HepG2 (cell line): Measurements from ENCODE around the gene QPCT.

Experiments used
- BCL6 ChIP-seq: IDR thresholded peaks from 2 replicates; pipeline ENCODE4 v1.6.1; 2016; ENCODE audit warnings: missing genetic modification reagents, missing compliant biosample characterization
- EED ChIP-seq: sonication (generic); formaldehyde crosslinking; IDR thresholded peaks from 2 replicates; pipeline ENCODE4 v1.5.0; 2020; ENCODE audit warnings: mild to moderate bottlenecking, missing genetic modification reagents
- JDP2 ChIP-seq: sonication (generic); formaldehyde crosslinking; IDR thresholded peaks from 2 replicates; pipeline ENCODE4 v1.8.1; 2022; ENCODE audit warnings: missing genetic modification reagents, borderline replicate concordance
- MTA1 ChIP-seq: sonication (generic); formaldehyde crosslinking; IDR thresholded peaks from 2 replicates; pipeline ENCODE4 v1.4.0; 2020; ENCODE audit warnings: missing genetic modification reagents, mild to moderate bottlenecking, borderline replicate concordance
- NFATC3 ChIP-seq: sonication (generic); formaldehyde crosslinking; IDR thresholded peaks from 2 replicates; pipeline ENCODE4 v1.5.1; 2020; ENCODE audit warnings: mild to moderate bottlenecking, missing genetic modification reagents
- NR2F2 ChIP-seq: IDR thresholded peaks from 2 replicates; pipeline ENCODE4 v1.6.1; 2012; ENCODE audit warnings: low read depth, inconsistent platforms, borderline replicate concordance
- PHF21A ChIP-seq: sonication (generic); formaldehyde crosslinking; IDR thresholded peaks from 2 replicates; pipeline ENCODE4 v1.5.0; 2020; ENCODE audit warnings: mild to moderate bottlenecking, missing genetic modification reagents
- POLR2AphosphoS5 ChIP-seq: IDR thresholded peaks from 2 replicates; pipeline ENCODE4 v1.6.1; 2012; ENCODE audit warnings: low read depth, low read length
- SRSF1 ChIP-seq: fragments of 200-400 bp; formaldehyde crosslinking; optimal IDR thresholded peaks from 2 replicates; pipeline ENCODE3; 2017; ENCODE audit warnings: mild to moderate bottlenecking, low read depth, low read length, moderate library complexity
- TF ChIP-seq, protein P1 (sequence below): sonication (generic); formaldehyde crosslinking; IDR thresholded peaks from 2 replicates; pipeline ENCODE4 v1.5.0; 2020; ENCODE audit warnings: mild to moderate bottlenecking, missing genetic modification reagents, moderate library complexity
- TF ChIP-seq, protein P2 (sequence below): sonication (generic); formaldehyde crosslinking; IDR thresholded peaks from 2 replicates; pipeline ENCODE4 v1.4.0; 2020; ENCODE audit warnings: missing genetic modification reagents

DNA sequence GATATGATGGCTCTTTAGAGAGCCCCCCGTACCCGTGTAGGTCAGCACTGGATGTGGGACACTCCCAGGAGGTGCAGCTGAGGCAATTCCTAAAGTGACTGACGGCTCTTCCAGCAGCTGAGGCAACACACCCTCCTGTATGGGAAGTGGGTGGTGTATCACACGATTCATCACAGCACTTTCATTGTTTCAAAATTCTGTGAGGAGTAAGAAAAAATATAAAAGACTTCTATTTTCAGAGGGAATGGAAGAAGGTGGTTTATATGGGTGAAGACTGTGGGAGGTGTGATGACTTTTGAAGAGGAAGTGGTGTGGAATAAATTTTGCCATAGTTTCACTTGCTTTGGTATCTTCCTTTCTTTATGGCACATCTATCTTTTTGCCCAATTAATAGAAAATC lies 22.3 kb downstream of the QPCT start:
- TF ChIP-seq MTA1 (CRISPR knock-in tag), result no peak
- no peak for TF ChIP-seq BCL6 (CRISPR knock-in tag)
- no peak for TF ChIP-seq NFATC3
- TF ChIP-seq, protein P1, sequence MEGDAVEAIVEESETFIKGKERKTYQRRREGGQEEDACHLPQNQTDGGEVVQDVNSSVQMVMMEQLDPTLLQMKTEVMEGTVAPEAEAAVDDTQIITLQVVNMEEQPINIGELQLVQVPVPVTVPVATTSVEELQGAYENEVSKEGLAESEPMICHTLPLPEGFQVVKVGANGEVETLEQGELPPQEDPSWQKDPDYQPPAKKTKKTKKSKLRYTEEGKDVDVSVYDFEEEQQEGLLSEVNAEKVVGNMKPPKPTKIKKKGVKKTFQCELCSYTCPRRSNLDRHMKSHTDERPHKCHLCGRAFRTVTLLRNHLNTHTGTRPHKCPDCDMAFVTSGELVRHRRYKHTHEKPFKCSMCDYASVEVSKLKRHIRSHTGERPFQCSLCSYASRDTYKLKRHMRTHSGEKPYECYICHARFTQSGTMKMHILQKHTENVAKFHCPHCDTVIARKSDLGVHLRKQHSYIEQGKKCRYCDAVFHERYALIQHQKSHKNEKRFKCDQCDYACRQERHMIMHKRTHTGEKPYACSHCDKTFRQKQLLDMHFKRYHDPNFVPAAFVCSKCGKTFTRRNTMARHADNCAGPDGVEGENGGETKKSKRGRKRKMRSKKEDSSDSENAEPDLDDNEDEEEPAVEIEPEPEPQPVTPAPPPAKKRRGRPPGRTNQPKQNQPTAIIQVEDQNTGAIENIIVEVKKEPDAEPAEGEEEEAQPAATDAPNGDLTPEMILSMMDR (CRISPR knock-in tag), result no peak
- no peak for TF ChIP-seq POLR2AphosphoS5
- no peak for TF ChIP-seq PHF21A (CRISPR knock-in tag)
- no peak for TF ChIP-seq SRSF1
- no peak for TF ChIP-seq JDP2 (CRISPR knock-in tag)
- TF ChIP-seq, protein P2, sequence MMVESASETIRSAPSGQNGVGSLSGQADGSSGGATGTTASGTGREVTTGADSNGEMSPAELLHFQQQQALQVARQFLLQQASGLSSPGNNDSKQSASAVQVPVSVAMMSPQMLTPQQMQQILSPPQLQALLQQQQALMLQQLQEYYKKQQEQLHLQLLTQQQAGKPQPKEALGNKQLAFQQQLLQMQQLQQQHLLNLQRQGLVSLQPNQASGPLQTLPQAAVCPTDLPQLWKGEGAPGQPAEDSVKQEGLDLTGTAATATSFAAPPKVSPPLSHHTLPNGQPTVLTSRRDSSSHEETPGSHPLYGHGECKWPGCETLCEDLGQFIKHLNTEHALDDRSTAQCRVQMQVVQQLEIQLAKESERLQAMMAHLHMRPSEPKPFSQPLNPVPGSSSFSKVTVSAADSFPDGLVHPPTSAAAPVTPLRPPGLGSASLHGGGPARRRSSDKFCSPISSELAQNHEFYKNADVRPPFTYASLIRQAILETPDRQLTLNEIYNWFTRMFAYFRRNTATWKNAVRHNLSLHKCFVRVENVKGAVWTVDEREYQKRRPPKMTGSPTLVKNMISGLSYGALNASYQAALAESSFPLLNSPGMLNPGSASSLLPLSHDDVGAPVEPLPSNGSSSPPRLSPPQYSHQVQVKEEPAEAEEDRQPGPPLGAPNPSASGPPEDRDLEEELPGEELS, result no peak
- TF ChIP-seq NR2F2, result no peak
- TF ChIP-seq EED (CRISPR knock-in tag), result no peak
